HCT116 (cell line): ENCODE measurements around the gene S100A13. TPM values are rescaled to one million over a fixed set of nuclear protein-coding genes. Genes with fewer than 3 reads are reported as not detected.

ENCODE experiments used
- ATAC-seq: fragments of 200-7000 bp; cut with Tn5 transposase; 2 replicates; pipeline ENCODE4 v1.9.1; 2020; ENCODE audit warnings: mild to moderate bottlenecking, moderate library complexity
- BruUV-seq: library from RNA; stranded (reverse); fragments of 400-500 nt; replicated peaks from 2 replicates; lab custom pipeline; 2021; lab: Mats Ljungman, UMichigan
- CTCF ChIA-PET: fragments of 300-600 bp; sonication (Branson Sonifier 250); formaldehyde crosslinking; loops from one replicate; lab custom pipeline; 2021; ENCODE audit warnings: antibody characterized with exemption; lab: Charles Lee
- POLR2A ChIA-PET: fragments of 300-600, 350-600 bp; sonication (Branson Sonifier 250); formaldehyde crosslinking; loops from one replicate; lab custom pipeline; 2021; ENCODE audit warnings: antibody characterized with exemption; lab: Charles Lee
- RAD21 ChIA-PET, 2 experiments: fragments of 300-600 bp; sonication (Branson Sonifier 250); formaldehyde crosslinking; loops; one replicate each; lab custom pipeline; 2023; ENCODE audit warnings: low total read pairs in 2 of 2; ENCODE audit not compliant: uncharacterized antibody in 2 of 2, unreplicated experiment in 2 of 2, low non-redundant PET in 1 of 2; lab: Charles Lee
- DNase-seq: peaks from one replicate; pipeline ENCODE4 v3.0.0-alpha.2; 2010; ENCODE audit warnings: low read depth, low spot score
- H2AFZ ChIP-seq: fragments of 200-600 bp; shearing (Covaris generic), sonication (generic); 2 replicates; pipeline ENCODE4 v1.6.1; 2017; ENCODE audit warnings: low read depth, mixed run types, mixed read lengths, antibody characterized with exemption, low read length; ENCODE audit not compliant: poor library complexity, severe bottlenecking
- H3K27ac ChIP-seq: 2 replicates; pipeline ENCODE4 v1.5.1; 2012; ENCODE audit warnings: low read depth, low read length
- H3K27me3 ChIP-seq: fragments of 200-600 bp; sonication (generic); 2 replicates; pipeline ENCODE4 v1.6.1; 2016; ENCODE audit warnings: mixed run types, low read length, mixed read lengths; ENCODE audit not compliant: insufficient read depth
- H3K36me3 ChIP-seq, 2 experiments: fragments of 200-500 bp in 1 of 2; fragments of 200-600 bp in 1 of 2; sonication (Bioruptor generic) in 1 of 2; sonication (generic) in 1 of 2; 2 replicates each; pipeline versions ENCODE4 v1.5.1 to v1.6.1; 2014 to 2016; ENCODE audit warnings: low read length in 2 of 2, inconsistent platforms in 1 of 2, mixed read lengths in 1 of 2, mixed run types in 1 of 2; ENCODE audit not compliant: insufficient read depth in 2 of 2, control insufficient read depth in 1 of 2
- H3K4me1 ChIP-seq, 2 experiments: fragments of 200-600 bp in 1 of 2; sonication (generic) in 1 of 2; 2 replicates each; pipeline versions ENCODE4 v1.5.1 to v1.6.1; 2012 to 2017; ENCODE audit warnings: low read length in 2 of 2, inconsistent platforms in 1 of 2, mild to moderate bottlenecking in 1 of 2, mixed read lengths in 1 of 2, mixed run types in 1 of 2, moderate library complexity in 1 of 2; ENCODE audit not compliant: insufficient read depth in 2 of 2, control insufficient read depth in 1 of 2
- H3K4me2 ChIP-seq: fragments of 200-600 bp; sonication (generic); 2 replicates; pipeline ENCODE4 v1.6.1; 2017; ENCODE audit warnings: mixed run types, low read length, mixed read lengths
- H3K4me3 ChIP-seq, 2 experiments: fragments of 200-600 bp in 1 of 2; sonication (generic) in 1 of 2; replicated peaks in 1 of 2; 2 replicates each; pipeline ENCODE4 v1.5.1; 2011 to 2016; ENCODE audit warnings: low read length in 2 of 2, control low read depth in 1 of 2, low read depth in 1 of 2, mild to moderate bottlenecking in 1 of 2, mixed read lengths in 1 of 2, mixed run types in 1 of 2
- H3K79me2 ChIP-seq: fragments of 200-600 bp; sonication (generic); 2 replicates; pipeline ENCODE4 v1.6.1; 2017; ENCODE audit warnings: mild to moderate bottlenecking, mixed run types, low read length, moderate library complexity, mixed read lengths; ENCODE audit not compliant: insufficient read depth
- H3K9ac ChIP-seq: fragments of 200-600 bp; sonication (generic); 2 replicates; pipeline ENCODE4 v1.6.1; 2016; ENCODE audit warnings: low read length, mixed read lengths
- H3K9me2 ChIP-seq: fragments of 200-600 bp; sonication (generic), shearing (Covaris generic); 2 replicates; pipeline ENCODE4 v1.6.1; 2017; ENCODE audit warnings: mixed run types, mild to moderate bottlenecking, moderate library complexity; ENCODE audit not compliant: insufficient read depth
- H3K9me3 ChIP-seq, 2 experiments: fragments of 200-500 bp in 1 of 2; fragments of 200-600 bp in 1 of 2; sonication (Bioruptor generic) in 1 of 2; sonication (generic) in 1 of 2; 2 replicates each; pipeline ENCODE4 v1.6.1; 2014 to 2017; ENCODE audit warnings: low read length in 2 of 2, mixed read lengths in 2 of 2, inconsistent platforms in 1 of 2, low read depth in 1 of 2, mild to moderate bottlenecking in 1 of 2, mixed run types in 1 of 2, moderate library complexity in 1 of 2; ENCODE audit not compliant: control insufficient read depth in 1 of 2, insufficient read depth in 1 of 2
- H4K20me1 ChIP-seq: fragments of 200-600 bp; sonication (generic), shearing (Covaris generic); 2 replicates; pipeline ENCODE4 v1.6.1; 2017; ENCODE audit warnings: mixed run types, mild to moderate bottlenecking, moderate library complexity; ENCODE audit not compliant: insufficient read depth
- CEBPB ChIP-seq: IDR thresholded peaks from 2 replicates; pipeline ENCODE4 v1.6.1; 2012; ENCODE audit warnings: low read depth
- ELF1 ChIP-seq: IDR thresholded peaks from 2 replicates; pipeline ENCODE4 v1.6.1; 2012; ENCODE audit warnings: low read depth, borderline replicate concordance
- EZH2 ChIP-seq: fragments of 200-600 bp; sonication (generic); IDR thresholded peaks from 2 replicates; pipeline ENCODE4 v1.6.1; 2017; ENCODE audit warnings: antibody characterized with exemption, mixed run types
- EZH2phosphoT487 ChIP-seq: fragments of 200-600 bp; IDR thresholded peaks from 2 replicates; pipeline ENCODE4 v1.6.1; 2018; ENCODE audit warnings: antibody characterized with exemption, borderline replicate concordance
- FOSL1 ChIP-seq: IDR thresholded peaks from 2 replicates; pipeline ENCODE4 v1.6.1; 2012; ENCODE audit warnings: low read depth
- JUND ChIP-seq: IDR thresholded peaks from 2 replicates; pipeline ENCODE4 v1.6.1; 2012
- POLR2A ChIP-seq: IDR thresholded peaks from 2 replicates; pipeline ENCODE4 v1.7.0; 2011; ENCODE audit warnings: borderline replicate concordance; ENCODE audit not compliant: insufficient read depth, insufficient read length; ENCODE audit errors: extremely low read depth
- POLR2AphosphoS5 ChIP-seq: IDR thresholded peaks from 2 replicates; pipeline ENCODE4 v1.6.1; 2011; ENCODE audit warnings: mild to moderate bottlenecking, low read depth, low read length, moderate library complexity
- RAD21 ChIP-seq: IDR thresholded peaks from 2 replicates; pipeline ENCODE4 v1.6.1; 2012; ENCODE audit warnings: low read depth, mild to moderate bottlenecking
- SIN3A ChIP-seq: IDR thresholded peaks from 2 replicates; pipeline ENCODE4 v1.6.1; 2012; ENCODE audit warnings: low read depth
- SP1 ChIP-seq: IDR thresholded peaks from 2 replicates; pipeline ENCODE4 v1.6.1; 2012; ENCODE audit warnings: low read depth
- TCF7L2 ChIP-seq: IDR thresholded peaks from 2 replicates; pipeline ENCODE4 v1.7.0; 2011; ENCODE audit warnings: borderline replicate concordance, inconsistent platforms; ENCODE audit not compliant: insufficient read depth, insufficient read length; ENCODE audit errors: extremely low read depth
- YY1 ChIP-seq: IDR thresholded peaks from 2 replicates; pipeline ENCODE4 v1.6.1; 2011; ENCODE audit warnings: low read length, low read depth, moderate library complexity, mild to moderate bottlenecking; ENCODE audit not compliant: insufficient replicate concordance; ENCODE audit errors: extremely low read depth
- ZFX ChIP-seq: fragments of 450-650 bp; IDR thresholded peaks from 2 replicates; pipeline ENCODE4 v1.6.1; 2017
- ZNF274 ChIP-seq: fragments of 200-500 bp; sonication (Bioruptor generic); IDR thresholded peaks from 2 replicates; pipeline ENCODE4 v1.6.1; 2014; ENCODE audit warnings: mild to moderate bottlenecking, low read depth, low read length, inconsistent platforms
- intact Hi-C: fragments of 100-400 bp; cut with micrococcal nuclease; formaldehyde crosslinking; loops from 2 replicates; pipeline ENCODE4 v1.10.0; 2022
- total RNA-seq: library from RNA; stranded (reverse); gene quantifications from one replicate; pipeline ENCODE4 v1.2.1, GENCODE V29; 2021; ENCODE audit not compliant: unreplicated experiment
- TF ChIP-seq, protein P1 (sequence below): IDR thresholded peaks from 2 replicates; pipeline ENCODE4 v1.6.1; 2011; ENCODE audit warnings: mild to moderate bottlenecking, low read length, moderate library complexity; ENCODE audit not compliant: insufficient replicate concordance; ENCODE audit errors: extremely low read depth
- TF ChIP-seq, protein P2 (sequence below): IDR thresholded peaks from 2 replicates; pipeline ENCODE4 v1.6.1; 2012
- TF ChIP-seq, protein P3 (sequence below): IDR thresholded peaks from 2 replicates; pipeline ENCODE4 v1.6.1; 2012; ENCODE audit warnings: low read depth

S100A13 gene
- total RNA-seq, 1 experiment from 2014 or later, result 143 TPM

DNA sequence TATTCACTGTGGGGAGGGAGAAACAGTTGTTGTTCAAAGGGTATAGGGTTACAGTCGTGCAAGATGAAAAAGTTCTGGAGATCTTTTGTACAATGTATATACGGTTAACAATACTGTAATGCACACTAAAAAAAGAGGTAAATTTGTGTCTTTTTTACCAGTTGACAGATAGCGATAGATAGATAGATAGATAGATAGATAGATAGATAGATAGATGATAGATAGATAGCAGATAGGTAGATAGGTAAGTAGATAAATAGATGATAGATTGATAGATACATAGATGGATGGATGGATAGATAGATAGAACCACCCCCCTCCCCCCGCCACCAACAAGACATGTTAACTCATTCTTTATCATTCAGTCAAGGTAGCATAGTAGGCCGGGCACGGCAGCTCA is 24.6 kb downstream of the S100A13 start:
- peaks cover 9% of the 10 kb centered on the region; the same call in 1 of the 2 replicates for H3K79me2 ChIP-seq
- no peaks in the 10 kb centered on the region for H4K20me1 ChIP-seq
- H3K36me3 ChIP-seq, result peaks cover 3 to 17% of the 10 kb centered on the region in 2 experiments; a peak in 3 of 4 replicates
- TF ChIP-seq SP1, result no peak
- TF ChIP-seq RAD21, result no peak
- no peak for TF ChIP-seq JUND
- TF ChIP-seq, protein P1, sequence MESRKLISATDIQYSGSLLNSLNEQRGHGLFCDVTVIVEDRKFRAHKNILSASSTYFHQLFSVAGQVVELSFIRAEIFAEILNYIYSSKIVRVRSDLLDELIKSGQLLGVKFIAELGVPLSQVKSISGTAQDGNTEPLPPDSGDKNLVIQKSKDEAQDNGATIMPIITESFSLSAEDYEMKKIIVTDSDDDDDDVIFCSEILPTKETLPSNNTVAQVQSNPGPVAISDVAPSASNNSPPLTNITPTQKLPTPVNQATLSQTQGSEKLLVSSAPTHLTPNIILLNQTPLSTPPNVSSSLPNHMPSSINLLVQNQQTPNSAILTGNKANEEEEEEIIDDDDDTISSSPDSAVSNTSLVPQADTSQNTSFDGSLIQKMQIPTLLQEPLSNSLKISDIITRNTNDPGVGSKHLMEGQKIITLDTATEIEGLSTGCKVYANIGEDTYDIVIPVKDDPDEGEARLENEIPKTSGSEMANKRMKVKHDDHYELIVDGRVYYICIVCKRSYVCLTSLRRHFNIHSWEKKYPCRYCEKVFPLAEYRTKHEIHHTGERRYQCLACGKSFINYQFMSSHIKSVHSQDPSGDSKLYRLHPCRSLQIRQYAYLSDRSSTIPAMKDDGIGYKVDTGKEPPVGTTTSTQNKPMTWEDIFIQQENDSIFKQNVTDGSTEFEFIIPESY, result no peak
- no peak for TF ChIP-seq EZH2
- TF ChIP-seq CEBPB, result no peak
- TF ChIP-seq, protein P2, sequence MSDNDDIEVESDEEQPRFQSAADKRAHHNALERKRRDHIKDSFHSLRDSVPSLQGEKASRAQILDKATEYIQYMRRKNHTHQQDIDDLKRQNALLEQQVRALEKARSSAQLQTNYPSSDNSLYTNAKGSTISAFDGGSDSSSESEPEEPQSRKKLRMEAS, result no peak
- no peak for TF ChIP-seq ZFX
- no peak for TF ChIP-seq ZNF274
- no peak for TF ChIP-seq TCF7L2
- TF ChIP-seq, protein P3, sequence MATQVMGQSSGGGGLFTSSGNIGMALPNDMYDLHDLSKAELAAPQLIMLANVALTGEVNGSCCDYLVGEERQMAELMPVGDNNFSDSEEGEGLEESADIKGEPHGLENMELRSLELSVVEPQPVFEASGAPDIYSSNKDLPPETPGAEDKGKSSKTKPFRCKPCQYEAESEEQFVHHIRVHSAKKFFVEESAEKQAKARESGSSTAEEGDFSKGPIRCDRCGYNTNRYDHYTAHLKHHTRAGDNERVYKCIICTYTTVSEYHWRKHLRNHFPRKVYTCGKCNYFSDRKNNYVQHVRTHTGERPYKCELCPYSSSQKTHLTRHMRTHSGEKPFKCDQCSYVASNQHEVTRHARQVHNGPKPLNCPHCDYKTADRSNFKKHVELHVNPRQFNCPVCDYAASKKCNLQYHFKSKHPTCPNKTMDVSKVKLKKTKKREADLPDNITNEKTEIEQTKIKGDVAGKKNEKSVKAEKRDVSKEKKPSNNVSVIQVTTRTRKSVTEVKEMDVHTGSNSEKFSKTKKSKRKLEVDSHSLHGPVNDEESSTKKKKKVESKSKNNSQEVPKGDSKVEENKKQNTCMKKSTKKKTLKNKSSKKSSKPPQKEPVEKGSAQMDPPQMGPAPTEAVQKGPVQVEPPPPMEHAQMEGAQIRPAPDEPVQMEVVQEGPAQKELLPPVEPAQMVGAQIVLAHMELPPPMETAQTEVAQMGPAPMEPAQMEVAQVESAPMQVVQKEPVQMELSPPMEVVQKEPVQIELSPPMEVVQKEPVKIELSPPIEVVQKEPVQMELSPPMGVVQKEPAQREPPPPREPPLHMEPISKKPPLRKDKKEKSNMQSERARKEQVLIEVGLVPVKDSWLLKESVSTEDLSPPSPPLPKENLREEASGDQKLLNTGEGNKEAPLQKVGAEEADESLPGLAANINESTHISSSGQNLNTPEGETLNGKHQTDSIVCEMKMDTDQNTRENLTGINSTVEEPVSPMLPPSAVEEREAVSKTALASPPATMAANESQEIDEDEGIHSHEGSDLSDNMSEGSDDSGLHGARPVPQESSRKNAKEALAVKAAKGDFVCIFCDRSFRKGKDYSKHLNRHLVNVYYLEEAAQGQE, result no peak
- no peak for TF ChIP-seq YY1
- no peak for TF ChIP-seq ELF1
- TF ChIP-seq POLR2A, result no peak
- TF ChIP-seq EZH2phosphoT487, result no peak
- TF ChIP-seq SIN3A, result no peak
- TF ChIP-seq FOSL1, result no peak
- TF ChIP-seq POLR2AphosphoS5, result no peak
- RAD21 ChIA-PET, result no interaction called here
- no peak for ATAC-seq
- H3K4me2 ChIP-seq, result no peak overlapping the region
- BruUV-seq, result no TSS peak
- H3K9me3 ChIP-seq, result no peaks in the 10 kb centered on the region
- CTCF ChIA-PET, result no interaction called here
- no peak overlapping the region for H3K4me3 ChIP-seq
- POLR2A ChIA-PET, result interaction anchor here (0.7 to 2.2 kb wide), 4 partner anchors 10 to 70 kb away, joined by 3 to 10 read pairs (median 4); partner anchors contain the start of genes S100A13 and S100A16
- no peak for DNase-seq
- peaks cover 5 to 21% of the 10 kb centered on the region in 2 experiments for H3K4me1 ChIP-seq
- no peaks in the 10 kb centered on the region for H3K9me2 ChIP-seq
- H3K9ac ChIP-seq, result no peak overlapping the region
- H3K27me3 ChIP-seq, result no peaks in the 10 kb centered on the region
- H3K27ac ChIP-seq, result no peak overlapping the region
- intact Hi-C loops, result no loop called here
- H2AFZ ChIP-seq, result no peak overlapping the region
